ENCODE results near the gene GALNT4. TPM values are rescaled to one million over a fixed set of nuclear protein-coding genes. Genes with fewer than 3 reads are reported as not detected.

The GALNT4 gene
- total RNA-seq, 1 experiment from 2014 or later, result 7.2 TPM

- intact Hi-C loops (cut with micrococcal nuclease; ENCODE audit: unreplicated experiment), result no loop called here
- POLR2A ChIA-PET, result no interaction called here
- H3K4me1 ChIP-seq, result no peaks in the 10 kb centered on the region
- no peak overlapping the region for H3K4me3 ChIP-seq (ENCODE audit: low read depth, low read length)
- no peak overlapping the region for H3K4me3 Mint-ChIP-seq (ENCODE audit: unreplicated experiment)
- H3K27me3 Mint-ChIP-seq (ENCODE audit: insufficient read depth, unreplicated experiment), result no peaks in the 10 kb centered on the region
- no peaks in the 10 kb centered on the region for H3K27me3 ChIP-seq (replicated peaks; ENCODE audit: control insufficient read depth, insufficient read depth, low read length)
- no TSS peak for BruUV-seq (replicated peaks)
- no peak for DNase-seq
- no peaks in the 10 kb centered on the region for H3K4me1 Mint-ChIP-seq (ENCODE audit: low read depth, unreplicated experiment)
- no peaks in the 10 kb centered on the region for H3K9me3 ChIP-seq
- H3K36me3 Mint-ChIP-seq (ENCODE audit: insufficient read depth, unreplicated experiment), result no peaks in the 10 kb centered on the region
- H3K9me3 Mint-ChIP-seq (ENCODE audit: unreplicated experiment), result no peaks in the 10 kb centered on the region
- no peaks in the 10 kb centered on the region for H3K36me3 ChIP-seq (ENCODE audit: control insufficient read depth, insufficient read depth, low read length)
- TF ChIP-seq, protein P1, sequence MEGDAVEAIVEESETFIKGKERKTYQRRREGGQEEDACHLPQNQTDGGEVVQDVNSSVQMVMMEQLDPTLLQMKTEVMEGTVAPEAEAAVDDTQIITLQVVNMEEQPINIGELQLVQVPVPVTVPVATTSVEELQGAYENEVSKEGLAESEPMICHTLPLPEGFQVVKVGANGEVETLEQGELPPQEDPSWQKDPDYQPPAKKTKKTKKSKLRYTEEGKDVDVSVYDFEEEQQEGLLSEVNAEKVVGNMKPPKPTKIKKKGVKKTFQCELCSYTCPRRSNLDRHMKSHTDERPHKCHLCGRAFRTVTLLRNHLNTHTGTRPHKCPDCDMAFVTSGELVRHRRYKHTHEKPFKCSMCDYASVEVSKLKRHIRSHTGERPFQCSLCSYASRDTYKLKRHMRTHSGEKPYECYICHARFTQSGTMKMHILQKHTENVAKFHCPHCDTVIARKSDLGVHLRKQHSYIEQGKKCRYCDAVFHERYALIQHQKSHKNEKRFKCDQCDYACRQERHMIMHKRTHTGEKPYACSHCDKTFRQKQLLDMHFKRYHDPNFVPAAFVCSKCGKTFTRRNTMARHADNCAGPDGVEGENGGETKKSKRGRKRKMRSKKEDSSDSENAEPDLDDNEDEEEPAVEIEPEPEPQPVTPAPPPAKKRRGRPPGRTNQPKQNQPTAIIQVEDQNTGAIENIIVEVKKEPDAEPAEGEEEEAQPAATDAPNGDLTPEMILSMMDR (IDR thresholded peaks at IDR 0.05; ENCODE audit: insufficient read depth in 1 of 2, low read depth in 1 of 2, low read length in 1 of 2, severe bottlenecking in 1 of 2, unreplicated experiment in 1 of 2), result no peak
- H3K27ac Mint-ChIP-seq (ENCODE audit: unreplicated experiment), result no peak overlapping the region
- CTCF ChIA-PET, result no interaction called here
Measured at GRCh38 chr12:89513544-89513943, 11.1 kb downstream of the GALNT4 start.

- no peak overlapping the region for H3K4me3 Mint-ChIP-seq (ENCODE audit: unreplicated experiment)
- no peaks in the 10 kb centered on the region for H3K36me3 Mint-ChIP-seq (ENCODE audit: insufficient read depth, unreplicated experiment)
- H3K4me1 Mint-ChIP-seq (ENCODE audit: low read depth, unreplicated experiment), result peaks cover 6% of the 10 kb centered on the region
- H3K27ac Mint-ChIP-seq (ENCODE audit: unreplicated experiment), result no peak overlapping the region
- TF ChIP-seq, protein P1 (IDR thresholded peaks at IDR 0.05; ENCODE audit: insufficient read depth in 1 of 2, low read depth in 1 of 2, low read length in 1 of 2, severe bottlenecking in 1 of 2, unreplicated experiment in 1 of 2), result no peak
- H3K4me3 ChIP-seq (ENCODE audit: low read depth, low read length), result no peak overlapping the region
- intact Hi-C loops (cut with micrococcal nuclease; ENCODE audit: unreplicated experiment), result loop anchor here (1.0 kb wide), 1 partner anchor 17 kb away; the partner anchor contains the start of gene GALNT4
- no peaks in the 10 kb centered on the region for H3K9me3 ChIP-seq
- H3K9me3 Mint-ChIP-seq (ENCODE audit: unreplicated experiment), result no peaks in the 10 kb centered on the region
- H3K4me1 ChIP-seq, result 0 out of 2 replicates have a peak, but pooled peaks cover 3% of the 10 kb centered on the region
- no TSS peak for BruUV-seq (replicated peaks)
- POLR2A ChIA-PET, result interaction anchor here (0.6 kb wide), 1 partner anchor 522 kb away, joined by 3 read pairs; no protein-coding TSS in a partner anchor
- CTCF ChIA-PET, result no interaction called here
- H3K27me3 Mint-ChIP-seq (ENCODE audit: insufficient read depth, unreplicated experiment), result no peaks in the 10 kb centered on the region
- no peaks in the 10 kb centered on the region for H3K27me3 ChIP-seq (replicated peaks; ENCODE audit: control insufficient read depth, insufficient read depth, low read length)
- no peaks in the 10 kb centered on the region for H3K36me3 ChIP-seq (ENCODE audit: control insufficient read depth, insufficient read depth, low read length)
- DNase-seq, result peak in 1 of 2 experiments; percentile 51
Measured at GRCh38 chr12:89507015-89507824, 17.4 kb downstream of the GALNT4 start.

- Histone ChIP-seq H3K4me1 (0 out of 2 replicates have a peak, but pooled peaks cover 3% of the 10 kb centered on the region), H3K9me3 (no peaks in the 10 kb centered on the region), H3K4me3 (ENCODE audit: low read depth, low read length) (no peak overlapping the region), H3K27me3 (replicated peaks; ENCODE audit: control insufficient read depth, insufficient read depth, low read length) (no peaks in the 10 kb centered on the region), H3K36me3 (ENCODE audit: control insufficient read depth, insufficient read depth, low read length) (no peaks in the 10 kb centered on the region)
- Mint-ChIP-seq H3K27me3 (ENCODE audit: insufficient read depth, unreplicated experiment) (no peaks in the 10 kb centered on the region), H3K4me3 (ENCODE audit: unreplicated experiment) (no peak overlapping the region), H3K27ac (ENCODE audit: unreplicated experiment) (peak overlapping the region; percentile 21), H3K9me3 (ENCODE audit: unreplicated experiment) (no peaks in the 10 kb centered on the region), H3K36me3 (ENCODE audit: insufficient read depth, unreplicated experiment) (no peaks in the 10 kb centered on the region), H3K4me1 (ENCODE audit: low read depth, unreplicated experiment) (peaks cover 10% of the 10 kb centered on the region)
- intact Hi-C loops (cut with micrococcal nuclease; ENCODE audit: unreplicated experiment), result no loop called here
- POLR2A ChIA-PET, result no interaction called here
- TF ChIP-seq, protein P1 (IDR thresholded peaks at IDR 0.05; ENCODE audit: insufficient read depth in 1 of 2, low read depth in 1 of 2, low read length in 1 of 2, severe bottlenecking in 1 of 2, unreplicated experiment in 1 of 2), result no peak
- DNase-seq, result no peak
- CTCF ChIA-PET, result no interaction called here
- no TSS peak for BruUV-seq (replicated peaks)
Measured at GRCh38 chr12:89506050-89506449, 18.5 kb downstream of the GALNT4 start.
